Endothelial cell (in vitro differentiated cells): ENCODE data around the gene SEMA3D. TPM values are rescaled to one million over a fixed set of nuclear protein-coding genes. Genes with fewer than 3 reads are reported as not detected.

Source experiments
- DNase-seq: peaks from one replicate; pipeline ENCODE4 v3.0.0; 2021; ENCODE audit warnings: low spot score
- H3K27ac Mint-ChIP-seq: one replicate; pipeline ENCODE4 v1.8.0; 2021; ENCODE audit warnings: mixed read lengths, inconsistent platforms; ENCODE audit not compliant: unreplicated experiment
- H3K27me3 Mint-ChIP-seq: one replicate; pipeline ENCODE4 v1.8.0; 2021; ENCODE audit warnings: mild to moderate bottlenecking, moderate library complexity, mixed read lengths, inconsistent platforms; ENCODE audit not compliant: unreplicated experiment
- H3K36me3 Mint-ChIP-seq: one replicate; pipeline ENCODE4 v1.8.0; 2021; ENCODE audit warnings: mild to moderate bottlenecking, low read depth, mixed read lengths, inconsistent platforms; ENCODE audit not compliant: unreplicated experiment
- H3K4me1 Mint-ChIP-seq: one replicate; pipeline ENCODE4 v1.8.0; 2021; ENCODE audit warnings: mild to moderate bottlenecking, mixed read lengths, inconsistent platforms; ENCODE audit not compliant: unreplicated experiment
- H3K4me3 Mint-ChIP-seq: one replicate; pipeline ENCODE4 v1.8.0; 2021; ENCODE audit warnings: mild to moderate bottlenecking, mixed read lengths, inconsistent platforms; ENCODE audit not compliant: unreplicated experiment
- H3K9me3 Mint-ChIP-seq: one replicate; pipeline ENCODE4 v1.8.0; 2021; ENCODE audit warnings: mixed read lengths, inconsistent platforms; ENCODE audit not compliant: unreplicated experiment
- total RNA-seq: library from RNA; stranded (reverse); fragmentation: NEBNext Ultra II Directional; extraction: Animal tissue kit (Norgen Biotek cat#: 25700); gene quantifications from one replicate; pipeline ENCODE4 v1.2.1, GENCODE V29; 2021; ENCODE audit not compliant: unreplicated experiment
- TF ChIP-seq, protein P1 (sequence below): fragments of 200-600 bp; sonication (generic); IDR thresholded peaks from one replicate; pipeline ENCODE4 v1.5.0; 2021; ENCODE audit warnings: antibody characterized with exemption; ENCODE audit not compliant: unreplicated experiment

SEMA3D gene
- total RNA-seq, 1 donor from 2014 or later = 1.8 TPM

DNA sequence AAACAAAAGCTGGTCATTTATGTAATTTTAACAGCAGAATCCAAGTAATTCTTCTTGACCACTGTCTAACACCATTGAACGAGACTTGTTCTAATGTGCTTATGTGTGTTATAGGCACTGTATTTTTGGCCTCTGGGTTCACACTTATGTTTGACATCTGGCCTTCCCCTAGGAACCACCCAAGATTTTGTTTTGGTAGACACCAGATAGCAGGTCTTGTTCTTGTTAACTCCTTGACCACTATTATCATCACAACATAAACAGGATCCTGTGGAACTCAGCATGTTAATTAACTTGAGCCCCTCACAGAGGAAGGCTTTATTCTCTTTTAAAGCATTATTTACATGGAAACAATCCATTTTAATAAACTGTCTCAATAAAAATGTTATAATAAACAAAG is 167.7 kb downstream of the SEMA3D start:
- no peak overlapping the region for H3K27ac Mint-ChIP-seq
- H3K4me1 Mint-ChIP-seq = no peaks in the 10 kb centered on the region
- no peaks in the 10 kb centered on the region for H3K36me3 Mint-ChIP-seq
- H3K4me3 Mint-ChIP-seq = no peak overlapping the region
- H3K9me3 Mint-ChIP-seq = no peaks in the 10 kb centered on the region
- no peak for DNase-seq
- H3K27me3 Mint-ChIP-seq = no peaks in the 10 kb centered on the region
- TF ChIP-seq, protein P1, sequence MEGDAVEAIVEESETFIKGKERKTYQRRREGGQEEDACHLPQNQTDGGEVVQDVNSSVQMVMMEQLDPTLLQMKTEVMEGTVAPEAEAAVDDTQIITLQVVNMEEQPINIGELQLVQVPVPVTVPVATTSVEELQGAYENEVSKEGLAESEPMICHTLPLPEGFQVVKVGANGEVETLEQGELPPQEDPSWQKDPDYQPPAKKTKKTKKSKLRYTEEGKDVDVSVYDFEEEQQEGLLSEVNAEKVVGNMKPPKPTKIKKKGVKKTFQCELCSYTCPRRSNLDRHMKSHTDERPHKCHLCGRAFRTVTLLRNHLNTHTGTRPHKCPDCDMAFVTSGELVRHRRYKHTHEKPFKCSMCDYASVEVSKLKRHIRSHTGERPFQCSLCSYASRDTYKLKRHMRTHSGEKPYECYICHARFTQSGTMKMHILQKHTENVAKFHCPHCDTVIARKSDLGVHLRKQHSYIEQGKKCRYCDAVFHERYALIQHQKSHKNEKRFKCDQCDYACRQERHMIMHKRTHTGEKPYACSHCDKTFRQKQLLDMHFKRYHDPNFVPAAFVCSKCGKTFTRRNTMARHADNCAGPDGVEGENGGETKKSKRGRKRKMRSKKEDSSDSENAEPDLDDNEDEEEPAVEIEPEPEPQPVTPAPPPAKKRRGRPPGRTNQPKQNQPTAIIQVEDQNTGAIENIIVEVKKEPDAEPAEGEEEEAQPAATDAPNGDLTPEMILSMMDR = no peak

DNA sequence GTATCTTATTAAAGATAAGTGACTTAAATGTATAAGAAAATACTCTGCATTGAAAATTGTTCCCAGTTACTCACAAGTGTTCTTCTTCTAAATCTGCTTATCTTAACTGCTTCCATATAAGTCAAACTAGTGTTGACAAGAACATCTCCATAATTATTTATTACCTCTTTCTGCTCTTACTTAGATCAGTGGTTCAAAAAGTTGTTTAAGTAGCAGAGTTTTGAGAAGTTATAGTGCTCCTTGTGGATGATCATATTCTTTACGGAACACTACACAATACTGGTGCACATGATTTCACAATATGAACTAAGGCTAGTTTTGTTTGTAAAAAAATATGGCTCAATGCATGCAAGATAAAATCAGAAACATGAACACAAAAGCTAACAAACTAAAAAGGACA is 168.4 kb downstream of the SEMA3D start:
- Mint-ChIP-seq H3K9me3 (no peaks in the 10 kb centered on the region), H3K36me3 (no peaks in the 10 kb centered on the region), H3K27ac (no peak overlapping the region), H3K4me3 (no peak overlapping the region), H3K27me3 (no peaks in the 10 kb centered on the region), H3K4me1 (no peaks in the 10 kb centered on the region)
- TF ChIP-seq, protein P1 = no peak
- no peak for DNase-seq

DNA sequence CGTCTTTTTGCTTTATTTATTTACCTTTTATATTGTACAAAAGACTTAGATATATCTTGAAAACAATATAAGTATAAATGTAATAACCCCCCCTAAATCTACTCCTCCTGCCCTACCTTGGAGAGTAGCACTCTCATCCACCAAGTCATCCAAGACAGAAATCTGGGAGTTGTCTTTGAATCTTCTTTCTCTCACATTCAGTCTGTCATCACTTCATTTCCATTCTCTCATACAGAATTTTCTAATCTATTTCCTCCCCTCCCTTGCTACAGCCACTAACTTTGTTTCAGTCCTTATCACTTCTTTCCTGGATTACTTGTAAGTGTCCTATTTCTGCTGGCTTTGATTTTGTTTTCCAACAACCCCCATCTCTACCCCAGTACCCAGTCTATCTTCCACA is 170.6 kb downstream of the SEMA3D start:
- Mint-ChIP-seq H3K36me3 (no peaks in the 10 kb centered on the region), H3K9me3 (no peaks in the 10 kb centered on the region)

DNA sequence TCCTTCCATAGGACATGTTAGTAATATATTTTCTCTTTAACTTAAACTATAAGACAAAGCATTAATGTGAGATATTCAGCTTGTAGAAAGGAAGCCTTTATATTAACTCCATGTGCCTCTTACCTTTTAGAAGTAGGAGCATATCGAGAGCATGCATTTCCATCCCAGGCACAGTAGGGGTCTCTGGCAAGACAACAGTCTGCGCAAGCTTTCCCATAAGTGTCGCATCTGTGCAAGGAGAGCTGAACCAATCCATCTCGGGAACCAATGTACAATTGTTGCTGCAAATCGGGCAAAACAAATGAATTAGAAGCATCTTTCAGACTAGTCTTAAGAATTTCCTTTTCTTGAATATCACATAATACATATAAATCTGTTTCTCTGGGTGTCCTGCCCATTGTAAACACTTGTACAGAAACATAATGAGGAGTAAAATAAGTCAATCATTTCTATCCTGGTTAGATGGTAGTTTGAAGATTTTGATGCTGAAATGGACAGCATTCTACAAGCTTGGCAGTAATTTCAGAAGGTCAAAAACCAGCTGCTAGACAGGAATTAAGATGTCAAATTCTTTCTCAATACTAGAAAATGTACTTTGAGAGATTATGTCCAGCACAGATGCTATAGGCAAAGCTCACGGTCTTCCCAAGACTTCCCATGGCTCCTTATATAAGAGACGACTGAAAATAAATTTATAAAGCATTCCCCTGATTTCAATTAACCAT is 171.8 kb downstream of the SEMA3D start:
- TF ChIP-seq, protein P1 = no peak
- peak; percentile 6 for DNase-seq
- Mint-ChIP-seq H3K36me3 (no peaks in the 10 kb centered on the region), H3K27ac (no peak overlapping the region), H3K9me3 (no peaks in the 10 kb centered on the region), H3K27me3 (no peaks in the 10 kb centered on the region), H3K4me1 (no peaks in the 10 kb centered on the region), H3K4me3 (no peak overlapping the region)

More for the DNA sequence above, 170.6 kb downstream of the SEMA3D start:
- no peak for DNase-seq
- Mint-ChIP-seq H3K4me1 (no peaks in the 10 kb centered on the region), H3K27ac (no peak overlapping the region), H3K4me3 (no peak overlapping the region), H3K27me3 (no peaks in the 10 kb centered on the region)
- TF ChIP-seq, protein P1 = no peak

DNA sequence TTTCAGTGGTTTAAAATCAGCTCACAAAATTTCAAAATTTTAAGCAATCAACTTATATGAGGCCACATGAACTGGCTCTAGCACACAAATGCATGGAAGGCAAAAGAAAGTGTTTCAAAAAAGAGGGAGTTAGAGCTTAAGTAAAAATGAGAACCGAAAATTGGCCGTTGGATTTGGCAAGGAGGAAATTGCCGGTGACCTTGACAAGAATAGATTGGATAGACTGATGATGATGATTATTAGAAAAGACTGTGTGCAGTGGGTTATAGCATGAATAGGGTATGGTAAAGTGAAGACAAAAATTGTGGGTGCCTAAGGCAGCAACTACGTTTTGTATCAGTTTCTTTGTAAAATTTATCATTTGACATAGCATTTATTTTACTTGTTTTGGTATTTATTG is 175.7 kb downstream of the SEMA3D start:
- TF ChIP-seq, protein P1 = no peak
- DNase-seq = no peak
- H3K27ac Mint-ChIP-seq = no peak overlapping the region
- no peak overlapping the region for H3K4me3 Mint-ChIP-seq
- no peaks in the 10 kb centered on the region for H3K27me3 Mint-ChIP-seq
- H3K36me3 Mint-ChIP-seq = no peaks in the 10 kb centered on the region
- H3K4me1 Mint-ChIP-seq = no peaks in the 10 kb centered on the region
- no peaks in the 10 kb centered on the region for H3K9me3 Mint-ChIP-seq
